Lung (tissue), 12 donors: Measurements from ENCODE around the gene PPIP5K2. TPM values are rescaled to one million over a fixed set of nuclear protein-coding genes. Genes with fewer than 3 reads are reported as not detected.
"Not testable (repeated sequence)": the region's sequence is repeated elsewhere in the genome, so short reads cannot be mapped to it uniquely, and the experiment has no call there.

ENCODE experiments used
- ATAC-seq: fragments of 200-7000 bp; cut with Tn5 transposase; one replicate; pipeline ENCODE4 v1.9.1; 2020; ENCODE audit warnings: moderate number of reproducible peaks; ENCODE audit not compliant: insufficient read depth, low FRiP score
- DNase-seq, 3 donors: peaks; one replicate each; pipeline ENCODE4 v3.0.0-alpha.2; 2013 to 2017
- H3K27ac ChIP-seq, 2 donors: one replicate each; pipeline ENCODE4 v1.5.1; 2013; ENCODE audit warnings: mild to moderate bottlenecking in 2 of 2, moderate library complexity in 2 of 2, control low read depth in 1 of 2, inconsistent platforms in 1 of 2, low read depth in 1 of 2, low read length in 1 of 2
- H3K27me3 ChIP-seq, 3 donors: one replicate each; pipeline ENCODE4 v1.5.1; 2013; ENCODE audit warnings: low read length in 2 of 3; ENCODE audit not compliant: control insufficient read depth in 3 of 3, insufficient read depth in 3 of 3
- H3K36me3 ChIP-seq, 4 donors: one replicate each; pipeline ENCODE4 v1.5.1; 2013; ENCODE audit warnings: low read length in 4 of 4, mild to moderate bottlenecking in 1 of 4, moderate library complexity in 1 of 4; ENCODE audit not compliant: control insufficient read depth in 4 of 4, insufficient read depth in 4 of 4
- H3K4me1 ChIP-seq, 5 donors: one replicate each; pipeline ENCODE4 v1.5.1; 2013; ENCODE audit warnings: low read length in 5 of 5, mild to moderate bottlenecking in 2 of 5, moderate library complexity in 1 of 5; ENCODE audit not compliant: control insufficient read depth in 5 of 5, insufficient read depth in 5 of 5
- H3K4me3 ChIP-seq: one replicate; pipeline ENCODE4 v1.5.1; 2013; ENCODE audit warnings: mild to moderate bottlenecking, control low read depth, moderate library complexity
- H3K9ac ChIP-seq, 2 donors: one replicate each; pipeline ENCODE4 v1.5.1; 2013; ENCODE audit warnings: low read length in 2 of 2, control low read depth in 1 of 2; ENCODE audit not compliant: insufficient read depth in 1 of 2
- H3K9me3 ChIP-seq, 4 donors: one replicate each; pipeline ENCODE4 v1.5.1; 2013; ENCODE audit warnings: low read length in 3 of 4, mild to moderate bottlenecking in 1 of 4, moderate library complexity in 1 of 4; ENCODE audit not compliant: control insufficient read depth in 4 of 4, insufficient read depth in 3 of 4
- CTCF ChIP-seq: IDR thresholded peaks from 2 replicates; pipeline ENCODE4 v1.5.1; 2012; ENCODE audit warnings: mild to moderate bottlenecking; ENCODE audit errors: control extremely low read depth, extremely low read depth
- WGBS, 2 donors: extraction: QIAGEN DNeasy Blood & Tissue Kit; methylation state at CpG; one replicate each; pipeline ENCODE4 v1.1.7; 2013; 5-methylcytosine and 5-hydroxymethylcytosine counted together
- polyA plus RNA-seq, 2 donors: library from polyadenylated mRNA; stranded (reverse); fragments of 200-250 nt; gene quantifications; one replicate each; pipeline ENCODE4 v1.2.1, GENCODE V29; 2013
- total RNA-seq, 2 donors: library from RNA; depleted of rRNA in 1 of 2; stranded (reverse); fragments of >200 nt in 1 of 2; gene quantifications; one replicate each; pipeline ENCODE4 v1.2.1, GENCODE V29; 2014 to 2021
- donor health status: control.
- donor health status: control.
- donor health status: Bipolar disorder and iron deficiency.
- donor health status: healthy.
- donor health status: DM: yes; HTN: yes; CAD: no.

PPIP5K2 gene
- total and polyA plus RNA-seq, 4 donors = 15.4 to 109 (median 33.5) TPM

- H3K27me3 ChIP-seq = no peaks in the 10 kb centered on the region
- 98 to 100% methylated on average over 1 of the region's 1 CpG for WGBS, 2 donors
- no peak overlapping the region for H3K9ac ChIP-seq
- DNase-seq = no peak
- H3K27ac ChIP-seq = no peak overlapping the region
- ATAC-seq = no peak
- TF ChIP-seq CTCF = no peak
- H3K4me1 ChIP-seq = peaks cover 0 to 3% (median 0%) of the 10 kb centered on the region in 5 donors
- H3K9me3 ChIP-seq = no peaks in the 10 kb centered on the region
- no peak overlapping the region for H3K4me3 ChIP-seq
- peaks cover 3 to 25% (median 14%) of the 10 kb centered on the region in 4 donors for H3K36me3 ChIP-seq
Measured at GRCh38 chr5:103135461-103135860, 15.4 kb downstream of the PPIP5K2 start.

GRCh38 chr5:103138202-103138690 is 18.1 kb downstream of the PPIP5K2 start:
- DNase-seq = no peak
- no peaks in the 10 kb centered on the region for H3K4me1 ChIP-seq
- no peak overlapping the region for H3K4me3 ChIP-seq
- H3K27me3 ChIP-seq = no peaks in the 10 kb centered on the region
- H3K9me3 ChIP-seq = no peaks in the 10 kb centered on the region
- H3K27ac ChIP-seq = no peak overlapping the region
- no peak for TF ChIP-seq CTCF
- no peak for ATAC-seq
- peaks cover 3 to 25% (median 13%) of the 10 kb centered on the region in 4 donors for H3K36me3 ChIP-seq
- H3K9ac ChIP-seq = no peak overlapping the region
- 74 to 85% methylated on average over 3 of the region's 3 CpGs for WGBS, 2 donors

GRCh38 chr5:103139264-103139865 is 19.3 kb downstream of the PPIP5K2 start:
- Histone ChIP-seq H3K4me3 (no peak overlapping the region), H3K27me3 (no peaks in the 10 kb centered on the region), H3K9ac (no peak overlapping the region), H3K4me1 (no peaks in the 10 kb centered on the region), H3K36me3 (peaks cover 3 to 23% (median 13%) of the 10 kb centered on the region in 4 donors), H3K27ac (no peak overlapping the region), H3K9me3 (no peaks in the 10 kb centered on the region)
- 3% methylated on average over 2 of the region's 2 CpGs for WGBS, 2 donors
- DNase-seq (peak; percentile 69 to 72 (median 69)), ATAC-seq (peak; percentile 89)
- TF ChIP-seq CTCF = peak; percentile 90

- H3K9ac ChIP-seq, H3K4me3 ChIP-seq, H3K4me1 ChIP-seq, H3K27me3 ChIP-seq, H3K27ac ChIP-seq, H3K9me3 ChIP-seq, DNase-seq, ATAC-seq: not testable (repeated sequence)
- peaks cover 3 to 14% (median 7%) of the 10 kb centered on the region in 4 donors for H3K36me3 ChIP-seq
- WGBS, 2 donors = 98% methylated on average over 22 to 23 of the region's 25 CpGs
Measured at GRCh38 chr5:103142132-103142531, 22.0 kb downstream of the PPIP5K2 start.
